Kidney epithelial cell (primary cell): Measurements from ENCODE around the gene STK36. TPM values are rescaled to one million over a fixed set of nuclear protein-coding genes. Genes with fewer than 3 reads are reported as not detected.

ENCODE experiments used
- DNase-seq: peaks from one replicate; pipeline ENCODE4 v3.0.0-alpha.2; 2010; ENCODE audit warnings: low read depth
- H3K27me3 ChIP-seq: 2 replicates; pipeline ENCODE4 v1.6.0; 2011; ENCODE audit warnings: low read length; ENCODE audit not compliant: control insufficient read depth, insufficient read depth
- H3K36me3 ChIP-seq: 2 replicates; pipeline ENCODE4 v1.5.1; 2011; ENCODE audit warnings: low read length; ENCODE audit not compliant: control insufficient read depth, insufficient read depth
- H3K4me3 ChIP-seq: 2 replicates; pipeline ENCODE4 v1.5.1; 2011; ENCODE audit warnings: low read depth, mild to moderate bottlenecking, control low read depth, low read length
- CTCF ChIP-seq: IDR thresholded peaks from 2 replicates; pipeline ENCODE4 v1.5.1; 2011; ENCODE audit warnings: mild to moderate bottlenecking, moderate library complexity, low read length, control low read depth, inconsistent platforms; ENCODE audit not compliant: insufficient read depth, poor library complexity, severe bottlenecking
- total RNA-seq: library from RNA; depleted of rRNA; stranded (reverse); fragments of >200 nt; gene quantifications from 2 replicates; pipeline ENCODE4 v1.2.3, GENCODE V29; 2015

Gene STK36
- total RNA-seq, 1 donor from 2014 or later: 49.3 TPM

- no peaks in the 10 kb centered on the region for H3K27me3 ChIP-seq
- no peak for DNase-seq
- no peak for TF ChIP-seq CTCF
- H3K36me3 ChIP-seq: peaks cover 2% of the 10 kb centered on the region
- no peak overlapping the region for H3K4me3 ChIP-seq
Observed at GRCh38 chr2:218734190-218734975, 62.5 kb downstream of the STK36 start.

- no peaks in the 10 kb centered on the region for H3K27me3 ChIP-seq
- no peak for TF ChIP-seq CTCF
- H3K4me3 ChIP-seq: no peak overlapping the region
- no peak for DNase-seq
- H3K36me3 ChIP-seq: peaks cover 2% of the 10 kb centered on the region
Observed at GRCh38 chr2:218736531-218736930, 64.6 kb downstream of the STK36 start.

- TF ChIP-seq CTCF: no peak
- no peak for DNase-seq
- no peaks in the 10 kb centered on the region for H3K27me3 ChIP-seq
- H3K36me3 ChIP-seq: no peaks in the 10 kb centered on the region
- H3K4me3 ChIP-seq: no peak overlapping the region
Observed at GRCh38 chr2:218743068-218743467, 71.2 kb downstream of the STK36 start.

GRCh38 chr2:218744615-218745014 lies 72.7 kb downstream of the STK36 start:
- Histone ChIP-seq H3K36me3 (peaks cover 3% of the 10 kb centered on the region), H3K4me3 (no peak overlapping the region), H3K27me3 (no peaks in the 10 kb centered on the region)
- TF ChIP-seq CTCF: no peak
- no peak for DNase-seq

- no peak for TF ChIP-seq CTCF
- Histone ChIP-seq H3K4me3 (no peak overlapping the region), H3K27me3 (no peaks in the 10 kb centered on the region), H3K36me3 (peaks cover 3% of the 10 kb centered on the region)
- DNase-seq: no peak
Observed at GRCh38 chr2:218745160-218745558, 73.3 kb downstream of the STK36 start.
